SKM-1 treated with dmso at 0.1 percent for 144 hours (cell line): ENCODE results near the gene PANX3.

Experiments
- DNase-seq: peaks from one replicate; lab custom pipeline; 2025; ENCODE audit not compliant: unreplicated experiment; lab: John Stamatoyannopoulos, UW

PANX3 gene

GRCh38 chr11:124656774-124657630 lies 45.8 kb downstream of the PANX3 start:
- no peak for DNase-seq

- no peak for DNase-seq
Observed at GRCh38 chr11:124657904-124658303, 46.7 kb downstream of the PANX3 start.

DNA sequence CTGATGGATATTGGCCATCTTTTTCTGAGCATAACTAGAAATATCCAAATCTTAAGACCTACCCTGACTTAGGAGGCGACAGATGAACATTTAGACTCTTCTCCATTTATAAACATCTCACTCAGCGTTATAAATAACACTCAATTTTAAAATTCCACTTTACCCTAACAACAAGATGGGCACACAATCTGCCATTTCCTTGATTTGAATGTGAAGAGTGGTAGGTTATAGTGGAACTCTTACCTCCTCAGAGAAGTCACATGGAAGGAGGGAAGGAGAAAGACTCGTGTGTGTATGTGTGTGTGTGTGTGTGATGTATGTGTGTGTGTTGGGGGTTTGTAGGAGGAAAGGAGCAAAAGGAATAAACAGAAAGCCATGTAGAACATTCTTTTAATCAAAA lies 47.3 kb downstream of the PANX3 start:
- DNase-seq = no peak

GRCh38 chr11:124658986-124659385 lies 47.8 kb downstream of the PANX3 start:
- no peak for DNase-seq

DNA sequence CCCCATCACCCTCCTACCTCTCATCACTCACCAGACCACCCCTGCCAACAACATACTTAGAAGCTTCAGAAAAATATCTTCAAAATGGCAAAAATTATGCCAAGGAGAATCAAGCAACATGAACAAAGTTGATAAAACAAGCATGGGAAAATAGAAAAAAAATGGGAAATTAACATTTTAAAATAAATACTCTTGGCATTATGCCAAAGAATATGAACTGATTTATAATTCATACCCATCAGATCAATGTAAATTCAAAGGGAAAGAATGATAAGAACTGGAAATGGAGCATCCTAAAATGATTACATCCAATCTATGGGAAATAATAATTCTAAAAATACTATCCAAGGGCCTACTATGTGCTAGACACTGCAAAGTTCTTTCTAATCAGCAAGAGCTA lies 50.3 kb downstream of the PANX3 start:
- DNase-seq = no peak

- no peak for DNase-seq
Observed at GRCh38 chr11:124662106-124662505, 50.9 kb downstream of the PANX3 start.

GRCh38 chr11:124663861-124664260 lies 52.6 kb downstream of the PANX3 start:
- DNase-seq = no peak

GRCh38 chr11:124667601-124668000 lies 56.4 kb downstream of the PANX3 start:
- no peak for DNase-seq

- peak; percentile 55 for DNase-seq
Observed at GRCh38 chr11:124669193-124669592, 58.0 kb downstream of the PANX3 start.
